Fibroblast of upper back skin (primary cell): ENCODE results near the gene CMTM4.
"Not testable (repeated sequence)": the region's sequence is repeated elsewhere in the genome, so short reads cannot be mapped to it uniquely, and the experiment has no call there.

Source experiments
- DNase-seq: peaks from one replicate; pipeline ENCODE4 v3.0.0-alpha.2; 2013

Gene CMTM4

DNA sequence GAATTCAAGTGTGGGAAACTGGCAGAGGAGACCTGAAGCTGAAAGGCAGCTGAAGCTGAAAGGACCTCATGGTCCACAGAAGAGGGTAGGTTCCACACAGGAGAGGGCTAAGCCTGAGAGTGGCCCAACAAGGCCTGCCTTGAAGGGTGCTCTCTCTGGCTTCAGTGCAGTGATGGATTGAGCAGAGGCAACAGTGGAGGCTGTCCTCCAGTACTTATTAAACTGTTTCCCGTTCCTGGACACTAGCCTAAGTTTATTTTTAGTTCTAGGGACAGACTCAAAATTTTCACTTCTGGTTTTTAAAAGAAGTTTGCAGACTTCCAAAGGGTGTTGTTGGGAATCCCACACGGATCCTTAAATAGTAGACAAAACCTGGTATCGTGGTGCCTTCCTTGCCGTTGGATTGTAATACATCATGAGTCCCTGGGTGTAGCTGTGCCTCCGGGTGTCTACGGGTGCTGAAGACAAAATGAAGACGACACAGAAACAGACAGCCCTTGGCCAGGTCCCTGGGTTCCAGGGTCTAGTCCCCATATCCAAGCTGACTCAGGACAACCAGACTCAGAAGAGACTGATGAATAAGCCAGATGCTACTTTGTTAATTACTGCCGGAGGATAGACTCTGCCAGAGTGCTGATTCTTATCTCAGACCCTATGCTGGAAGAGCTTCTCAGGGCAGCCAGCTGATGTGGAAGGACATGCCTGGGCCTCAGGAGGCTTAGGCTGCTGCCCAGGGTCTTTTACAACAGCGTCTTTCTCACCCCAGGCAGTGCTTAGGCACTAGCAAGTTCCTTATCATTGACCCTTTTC lies 7.1 kb upstream of the CMTM4 start:
- DNase-seq = no peak

DNA sequence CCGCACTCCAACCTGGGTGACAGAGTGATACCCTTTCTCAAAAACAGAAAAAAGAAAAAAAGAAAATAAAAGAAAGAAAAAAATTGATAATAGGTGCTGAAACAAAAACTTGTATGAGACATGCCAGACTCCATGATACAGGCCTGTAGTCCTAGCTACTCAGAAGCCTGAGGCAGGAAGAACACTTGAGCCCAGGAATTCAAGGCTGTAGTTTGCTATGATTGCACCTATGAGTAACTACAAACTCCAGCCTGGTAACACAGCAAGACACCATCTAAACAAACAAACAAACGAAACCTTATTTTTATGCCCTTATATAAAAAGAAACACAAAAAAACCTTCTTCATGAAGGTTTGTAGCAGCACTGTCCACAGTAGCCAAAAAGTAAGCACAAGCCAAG lies 5.0 kb upstream of the CMTM4 start:
- no peak for DNase-seq

DNA sequence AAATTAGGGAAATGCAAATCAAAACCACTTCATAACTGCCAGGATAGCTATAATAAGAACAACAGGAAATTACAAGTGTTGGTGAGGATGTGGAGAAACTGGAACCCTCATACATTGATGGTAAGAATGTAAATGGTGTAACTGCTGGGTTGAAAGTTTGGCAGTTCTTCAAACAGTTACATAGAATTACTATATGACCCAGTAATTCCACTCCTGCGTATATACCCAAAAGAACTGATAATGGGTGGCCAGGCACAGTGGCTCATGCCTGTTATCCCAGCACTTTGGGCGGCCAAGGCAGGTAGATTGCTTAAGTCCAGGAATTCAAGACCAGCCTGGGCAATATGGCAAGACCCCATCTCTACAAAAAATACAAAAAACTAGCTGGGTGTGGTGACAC lies 4.5 kb upstream of the CMTM4 start:
- no peak for DNase-seq

DNA sequence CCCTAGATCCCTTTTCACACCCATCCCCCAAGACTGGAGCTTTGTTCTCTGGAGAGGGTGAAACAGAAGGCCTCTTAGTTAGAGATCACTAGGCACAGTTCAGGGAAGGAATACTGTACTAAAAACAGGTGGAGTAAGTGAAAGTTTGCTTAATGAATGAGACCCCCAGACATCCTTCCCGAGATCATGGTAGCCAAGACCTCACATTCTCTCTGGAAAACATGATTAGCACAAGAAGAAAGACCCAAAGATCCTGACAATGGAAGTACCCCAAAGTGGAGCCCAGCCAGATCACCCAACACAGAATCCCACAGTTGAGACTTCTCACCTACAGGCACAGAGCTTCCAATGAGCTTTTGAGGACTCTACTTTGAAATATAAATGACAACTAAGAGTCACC lies 3.4 kb upstream of the CMTM4 start:
- DNase-seq = no peak

DNA sequence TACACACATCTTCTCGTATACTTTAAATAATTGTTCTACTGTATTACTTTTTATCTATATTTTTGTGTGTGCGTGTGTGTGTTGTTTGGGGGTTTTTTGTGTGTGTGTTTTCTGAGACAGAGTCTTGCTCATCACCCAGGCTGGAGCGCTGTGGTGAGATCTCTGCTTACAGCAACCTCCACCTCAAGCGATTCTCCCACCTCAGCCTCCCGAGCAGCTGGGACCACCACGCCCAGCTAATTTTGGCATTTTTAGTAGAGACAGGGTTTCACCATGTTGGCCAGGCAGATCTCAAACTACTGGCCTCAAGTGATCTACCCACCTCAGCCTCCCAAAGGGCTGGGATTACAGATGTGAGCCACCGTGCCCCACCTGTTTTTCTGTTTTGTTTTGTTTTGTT lies 1.5 kb upstream of the CMTM4 start:
- DNase-seq = no peak

DNA sequence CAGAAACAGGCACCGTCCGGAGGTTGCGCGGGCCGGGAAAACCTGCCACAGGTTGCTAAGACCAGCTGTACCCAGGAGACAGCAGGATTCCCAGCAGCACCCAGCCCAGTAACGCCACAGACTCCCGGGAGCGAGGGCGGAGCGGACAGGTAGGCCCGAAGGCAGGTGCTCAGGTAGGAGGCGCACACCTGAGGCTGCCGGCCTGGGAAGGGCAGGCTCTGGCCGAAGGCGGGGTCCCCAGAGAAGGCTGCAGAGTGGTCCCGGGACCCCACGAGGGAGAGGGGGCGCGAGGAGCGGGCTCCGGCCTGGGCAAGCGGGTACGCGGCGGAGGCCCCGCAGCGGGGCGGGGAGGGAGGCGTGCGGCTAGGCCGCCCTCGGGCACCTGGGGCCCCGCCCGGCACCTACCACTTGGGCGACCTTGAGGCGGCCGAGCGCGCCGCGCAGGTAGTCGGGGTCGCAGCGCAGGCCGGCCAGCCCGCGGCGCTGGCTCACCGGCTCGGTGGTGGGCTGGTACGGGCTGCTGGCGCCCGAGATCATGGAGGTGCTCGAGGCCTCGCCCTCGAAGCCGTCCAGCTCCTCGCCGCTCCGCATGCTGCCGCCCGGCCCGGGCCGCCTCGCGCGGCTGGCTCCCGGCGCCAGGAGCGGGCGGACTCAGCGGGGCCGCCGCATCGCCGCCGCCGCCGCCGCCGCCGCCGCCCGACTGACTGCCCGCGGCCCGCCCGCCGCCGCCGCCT lies 441 bp downstream of the CMTM4 start:
- no peak for DNase-seq

GRCh38 chr16:66695471-66695934 lies 1.0 kb downstream of the CMTM4 start:
- no peak for DNase-seq

- no peak for DNase-seq
These were observed 3.4 kb downstream of the CMTM4 start for GRCh38 chr16:66693149-66693548.

GRCh38 chr16:66692341-66692740 lies 4.2 kb downstream of the CMTM4 start:
- DNase-seq = no peak

DNA sequence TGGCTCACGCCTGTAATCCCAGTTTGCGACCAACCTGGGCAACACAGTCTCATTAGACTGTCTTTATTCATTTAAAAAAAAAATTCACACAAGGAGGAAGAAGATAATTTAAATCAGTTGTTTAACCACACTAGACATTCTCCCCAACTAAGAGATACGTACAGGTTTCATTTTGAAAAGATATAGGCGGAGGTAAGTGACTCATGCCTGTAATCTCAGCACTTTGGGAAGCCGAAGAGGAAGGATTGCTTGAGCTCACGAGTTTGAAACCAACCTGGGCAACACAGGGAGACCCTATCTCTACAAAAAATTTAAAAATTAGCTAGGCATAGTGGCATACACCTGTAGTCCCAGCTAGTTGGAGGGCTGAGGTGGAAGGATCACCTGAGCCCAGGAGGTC lies 5.3 kb downstream of the CMTM4 start:
- DNase-seq = no peak

GRCh38 chr16:66690106-66690847 lies 6.3 kb downstream of the CMTM4 start:
- no peak for DNase-seq

- no peak for DNase-seq
These were observed 7.3 kb downstream of the CMTM4 start for GRCh38 chr16:66689282-66689681.

GRCh38 chr16:66687906-66688625 lies 8.5 kb downstream of the CMTM4 start:
- no peak for DNase-seq

DNA sequence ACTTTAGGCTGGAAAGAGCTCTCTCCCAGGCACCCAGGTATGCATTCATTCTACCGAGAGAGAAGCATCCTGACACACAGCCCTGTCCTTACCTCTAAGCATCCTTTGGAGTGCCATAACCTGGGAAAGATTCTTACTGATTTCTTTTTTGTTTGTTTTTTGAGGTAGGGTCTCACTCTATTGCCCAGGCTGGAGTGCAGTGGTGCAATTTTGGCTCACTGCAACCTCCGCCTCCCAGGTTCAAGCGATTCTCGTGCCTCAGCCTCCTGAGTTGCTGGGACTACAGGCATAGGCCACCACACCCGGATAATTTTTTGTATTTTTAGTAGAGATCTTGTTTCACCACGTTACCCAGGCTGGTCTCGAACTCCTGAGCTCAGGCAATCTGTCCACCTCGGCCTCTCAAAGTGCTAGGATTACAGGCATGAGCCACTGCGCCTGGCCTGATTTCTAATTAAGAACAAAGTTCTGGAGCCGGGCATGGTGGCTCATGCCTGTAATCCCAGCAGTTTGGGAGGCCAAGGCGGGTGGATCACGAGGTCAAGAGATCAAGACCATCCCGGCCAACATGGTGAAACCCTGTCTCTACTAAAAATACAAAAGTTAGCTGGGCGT lies 10.9 kb downstream of the CMTM4 start:
- DNase-seq = not testable (repeated sequence)

DNA sequence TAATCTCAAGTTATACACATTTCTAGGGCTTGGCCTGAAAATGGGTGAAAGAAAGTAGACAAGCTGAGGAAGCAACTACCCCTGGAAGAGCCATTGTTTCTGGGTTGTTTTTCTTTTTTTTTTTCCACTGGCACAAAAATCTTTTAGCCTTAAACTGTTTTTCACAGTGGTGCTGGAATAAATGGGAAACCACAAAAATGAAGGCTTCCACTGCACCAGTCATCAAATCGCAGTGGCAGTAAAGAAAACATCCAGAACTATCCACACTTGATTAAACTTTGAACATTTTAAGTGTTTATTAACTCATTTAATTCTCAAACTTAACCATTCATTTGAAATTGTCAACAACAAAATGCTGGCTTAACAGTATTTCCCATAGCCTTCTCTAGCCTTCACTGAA lies 14.3 kb downstream of the CMTM4 start:
- peak; percentile 34 for DNase-seq

DNA sequence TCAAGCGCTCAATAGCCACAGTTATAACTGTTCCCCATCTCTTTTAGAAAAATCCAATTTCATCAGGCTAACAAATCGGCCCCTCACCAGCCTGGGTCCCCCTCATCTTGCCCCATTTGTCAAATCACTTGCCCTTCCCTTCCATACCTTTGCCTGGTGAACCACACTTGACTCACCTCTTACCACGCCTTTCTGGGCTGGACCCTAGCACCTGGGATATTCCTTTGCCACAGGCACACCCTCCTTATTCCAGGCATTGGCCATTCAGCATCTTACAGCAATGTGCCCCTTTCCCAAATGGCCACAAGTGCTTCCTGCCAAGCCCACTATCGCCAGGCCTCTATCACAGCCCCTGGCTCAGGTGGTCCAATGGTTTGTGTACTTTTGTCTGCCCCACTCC lies 14.9 kb downstream of the CMTM4 start:
- no peak for DNase-seq

- peak; percentile 19 for DNase-seq
These were observed 18.2 kb downstream of the CMTM4 start for GRCh38 chr16:66678337-66678736.

GRCh38 chr16:66677836-66678235 lies 18.7 kb downstream of the CMTM4 start:
- DNase-seq = no peak

DNA sequence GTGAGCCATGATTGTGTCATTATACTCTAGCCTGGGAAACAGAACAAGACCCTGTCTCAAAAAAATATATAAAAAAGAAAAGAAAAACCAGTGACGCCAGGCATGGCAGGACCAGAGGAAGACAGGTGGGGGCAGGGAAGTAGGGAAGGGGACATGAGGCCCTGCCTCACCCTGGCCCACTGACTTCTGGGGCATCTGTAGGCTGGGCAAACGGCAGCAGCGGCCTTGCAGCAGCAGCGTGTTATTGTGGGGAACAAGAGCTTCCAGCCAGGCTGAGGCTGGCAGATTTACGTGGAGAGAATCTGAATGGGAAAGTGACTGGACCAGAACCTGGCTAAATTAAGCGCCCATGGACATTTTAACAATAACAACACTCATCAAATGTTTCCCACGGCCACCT lies 19.4 kb downstream of the CMTM4 start:
- DNase-seq = no peak

- no peak for DNase-seq
These were observed 19.9 kb downstream of the CMTM4 start for GRCh38 chr16:66676599-66676998.

DNA sequence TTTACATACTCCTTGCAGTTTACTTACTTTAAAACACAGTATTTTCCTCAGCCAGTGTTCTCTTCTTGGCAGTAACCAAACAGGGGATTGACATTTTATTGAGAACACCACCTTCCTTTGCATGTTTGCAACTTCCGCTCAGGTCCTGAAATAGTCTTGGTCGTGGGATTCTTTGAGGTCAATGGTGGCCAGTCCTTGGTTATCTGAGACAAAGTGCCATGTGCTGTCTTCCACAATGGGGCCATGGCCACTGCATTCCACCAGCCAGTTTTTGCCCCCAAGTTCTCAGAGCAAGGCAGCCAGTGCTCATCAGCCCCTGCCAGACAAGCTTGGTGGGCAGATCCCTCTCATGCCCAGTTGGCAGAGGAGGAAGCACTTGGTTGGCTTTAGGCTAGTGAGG lies 22.9 kb downstream of the CMTM4 start:
- no peak for DNase-seq

DNA sequence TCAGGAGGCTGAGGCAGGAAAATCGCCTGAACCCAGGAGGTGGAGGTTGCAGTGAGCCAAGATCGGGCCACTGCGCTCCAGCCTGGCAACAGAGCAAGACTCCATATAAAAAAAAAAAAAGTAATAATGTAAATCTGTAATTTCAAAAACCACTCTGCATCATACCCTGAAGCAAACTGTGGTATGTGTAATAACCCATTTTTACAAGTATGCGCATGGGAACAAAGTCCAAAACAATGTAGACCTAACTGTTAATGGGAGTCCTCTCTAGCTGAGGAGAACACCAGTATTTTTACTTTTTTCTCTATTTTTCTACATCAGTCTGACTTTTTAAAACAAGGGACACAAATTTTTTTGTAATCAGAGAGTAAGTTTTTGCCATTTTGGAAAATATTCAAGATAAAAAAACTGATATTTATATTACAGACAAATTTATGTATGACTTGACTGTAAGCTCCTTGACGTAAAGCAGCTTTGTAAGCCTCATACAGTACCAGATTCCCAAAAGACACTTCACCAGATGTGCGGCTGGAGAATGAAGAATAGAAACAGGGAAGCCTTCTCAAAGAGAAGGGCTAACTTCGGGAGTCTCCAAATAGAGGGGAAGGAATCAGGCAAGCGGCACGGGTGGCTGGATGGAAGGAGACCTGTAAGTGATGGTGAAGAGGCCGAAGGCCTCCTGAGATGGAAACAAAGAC lies 25.7 kb downstream of the CMTM4 start:
- DNase-seq = no peak
